GM20000 (cell line): Measurements from ENCODE around the gene ASRGL1.
A peak's percentile ranks its signal among the peaks of the same experiment; 100 is the strongest.

Experiments used
- DNase-seq: peaks from one replicate; pipeline ENCODE4 v3.0.0; 2012; ENCODE audit warnings: low spot score
- CTCF ChIP-seq: IDR thresholded peaks from 2 replicates; pipeline ENCODE4 v1.5.1; 2012; ENCODE audit warnings: mild to moderate bottlenecking, control low read depth; ENCODE audit errors: extremely low read depth, missing control alignments

The ASRGL1 gene

DNA sequence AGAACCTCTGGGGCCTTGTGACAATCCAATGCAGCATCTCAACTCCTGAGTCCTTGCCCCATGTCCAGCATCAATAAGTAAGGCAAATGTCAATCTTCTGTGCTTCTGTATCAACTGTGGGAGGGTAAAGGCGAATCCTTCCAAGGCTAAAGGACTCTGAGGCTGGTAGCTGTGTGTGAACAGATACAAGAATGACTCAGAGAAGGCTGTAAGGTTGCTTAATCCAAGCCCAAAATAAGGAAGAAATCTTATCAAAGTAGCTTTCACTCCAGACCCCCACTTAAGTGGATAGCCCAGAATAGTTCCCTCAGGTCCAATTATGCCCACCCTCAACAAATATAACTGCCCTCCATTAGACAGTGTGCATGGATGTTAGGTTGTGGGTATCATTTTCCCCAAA, 53.5 kb downstream of the ASRGL1 start:
- DNase-seq, result no peak
- TF ChIP-seq CTCF, result no peak

DNA sequence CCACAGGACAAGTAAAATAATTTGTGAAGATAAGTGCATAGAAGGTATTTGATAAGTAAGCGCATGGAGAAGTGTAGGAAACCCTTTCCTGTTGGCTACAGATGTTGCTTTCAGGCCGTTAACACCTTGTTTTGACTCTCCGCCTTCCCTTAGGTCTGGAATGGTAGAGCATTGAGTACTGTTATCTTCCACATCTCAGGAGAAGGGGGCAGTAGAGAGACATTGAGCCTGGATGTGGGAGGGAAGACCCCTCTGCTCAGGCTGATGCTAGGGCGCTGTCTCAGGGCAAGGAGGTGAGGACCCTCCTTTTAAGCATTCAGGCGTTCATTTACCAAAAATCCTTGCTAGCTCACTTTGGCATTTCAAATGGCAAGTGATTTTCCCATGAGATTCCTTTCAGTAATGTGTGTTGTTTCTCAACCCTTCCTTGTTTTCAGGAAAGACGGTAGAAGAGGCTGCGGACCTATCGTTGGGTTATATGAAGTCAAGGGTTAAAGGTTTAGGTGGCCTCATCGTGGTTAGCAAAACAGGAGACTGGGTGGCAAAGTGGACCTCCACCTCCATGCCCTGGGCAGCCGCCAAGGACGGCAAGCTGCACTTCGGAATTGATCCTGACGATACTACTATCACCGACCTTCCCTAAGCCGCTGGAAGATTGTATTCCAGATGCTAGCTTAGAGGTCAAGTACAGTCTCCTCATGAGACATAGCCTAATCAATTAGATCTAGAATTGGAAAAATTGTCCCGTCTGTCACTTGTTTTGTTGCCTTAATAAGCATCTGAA, 54.6 kb downstream of the ASRGL1 start:
- TF ChIP-seq CTCF, result no peak
- DNase-seq, result no peak

- DNase-seq, result no peak
- TF ChIP-seq CTCF, result no peak
Measured at GRCh38 chr11:62392506-62392905, 55.3 kb downstream of the ASRGL1 start.

GRCh38 chr11:62393061-62393611, 55.9 kb downstream of the ASRGL1 start:
- peak; percentile 15 for TF ChIP-seq CTCF
- DNase-seq, result peak; percentile 37

DNA sequence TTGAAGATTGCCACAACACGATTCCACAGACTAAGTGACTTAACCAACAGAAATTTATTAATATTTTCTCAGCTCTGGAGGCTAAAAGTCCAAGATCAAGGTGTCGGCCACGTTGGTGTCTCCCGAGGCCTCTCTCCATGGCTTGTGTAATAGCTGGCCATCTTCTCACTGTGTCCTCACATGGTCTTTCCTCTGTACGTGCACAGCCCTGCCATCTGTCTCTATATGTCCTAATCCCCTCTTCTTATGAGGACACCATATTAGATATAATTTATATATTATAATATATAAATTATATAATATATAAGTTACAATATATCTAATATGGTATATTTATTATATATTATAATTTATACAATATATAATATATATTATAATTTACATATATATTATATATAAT, 56.5 kb downstream of the ASRGL1 start:
- DNase-seq, result no peak

GRCh38 chr11:62394825-62395538, 57.7 kb downstream of the ASRGL1 start:
- peak; percentile 80 for DNase-seq
- TF ChIP-seq CTCF, result peak; percentile 57

More for the DNA sequence above, 56.5 kb downstream of the ASRGL1 start:
- TF ChIP-seq CTCF, result no peak
